A549 treated with AZD9567 at 1 μM for 4 hours (cell line): ENCODE results near the gene RBM41. TPM values are rescaled to one million over a fixed set of nuclear protein-coding genes. Genes with fewer than 3 reads are reported as not detected.

Experiments
- total RNA-seq: library from RNA; stranded (reverse); fragments of 200-300 nt; extraction: Qiagen RNA extraction; gene quantifications from 5 replicates; pipeline ENCODE4 v1.2.3, GENCODE V29; 2022; ENCODE audit not compliant: insufficient read depth

RBM41 gene
- 6.5 to 9.4 TPM (median 9.0 TPM) in 5 replicates for total RNA-seq

DNA sequence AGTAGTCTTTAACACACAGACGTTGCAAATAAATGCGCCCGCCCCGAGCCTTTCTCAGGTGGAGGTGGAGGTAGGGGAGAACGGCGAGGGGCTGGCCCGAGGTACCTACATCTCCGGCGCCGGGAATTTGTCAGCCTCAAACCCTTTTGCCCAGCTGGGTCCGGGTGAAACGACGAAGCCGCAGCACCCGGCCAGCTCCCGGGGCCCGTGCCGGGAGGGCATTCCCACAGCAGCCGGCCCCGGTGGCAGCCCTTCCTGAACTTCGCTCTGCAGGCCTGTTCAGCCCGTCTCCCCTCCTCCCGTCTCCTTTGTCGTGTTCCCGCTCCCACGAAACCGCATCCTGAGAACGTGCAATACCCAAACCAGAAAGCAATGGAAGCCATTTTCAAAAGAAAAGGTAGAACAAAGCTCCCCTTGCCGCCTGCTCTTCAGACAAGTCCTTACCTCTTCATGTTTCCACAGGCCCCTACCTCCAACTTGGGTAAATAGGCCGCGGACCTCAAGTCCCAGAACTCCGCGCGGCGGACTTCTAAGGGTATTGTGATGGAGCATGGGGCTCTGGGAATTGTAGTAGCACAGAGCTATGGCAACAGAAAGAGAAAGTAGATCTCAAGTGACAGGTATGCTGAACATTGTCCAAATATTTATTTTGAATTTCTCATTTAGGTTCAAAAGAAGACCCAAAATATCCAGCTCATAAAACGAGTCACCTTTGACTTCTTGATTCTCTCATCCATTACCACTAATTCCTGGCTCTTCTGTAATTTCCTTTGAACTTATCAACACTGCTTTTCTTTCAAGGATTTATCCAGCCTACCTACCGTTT, at the start of gene RBM41:
Gene RBM41 (minus strand): TSS at position 501 of the 826 bp plus-strand sequence. CDS start 49 bp downstream, at position 452.

Other genes starting within 250 kb of the RBM41 start
- gene RIPPLY1, start 215.5 kb downstream of the RBM41 start, total RNA-seq = 0.07 to 0.17 TPM (median 0.17 TPM) in 3 of 5 replicates, not detected in the others
- gene CLDN2, start 198.4 kb downstream of the RBM41 start, total RNA-seq = 5.4 to 7.6 TPM (median 6.5 TPM) in 5 replicates
- gene MORC4, start 118.6 kb downstream of the RBM41 start, total RNA-seq = 27.9 to 50.3 TPM (median 28.5 TPM) in 5 replicates
- 13.0 to 26.9 TPM (median 15.4 TPM) in 5 replicates for gene NUP62CL, start 87.6 kb upstream of the RBM41 start, total RNA-seq
- not detected in 5 replicates for gene DNAAF6, start 87.8 kb upstream of the RBM41 start, total RNA-seq